ENCODE results near the gene P4HTM. TPM values are rescaled to one million over a fixed set of nuclear protein-coding genes. Genes with fewer than 3 reads are reported as not detected.

Gene P4HTM
- total RNA-seq, 2 experiments from 2014 or later = 44.5 to 50.6 TPM

- CTCF ChIA-PET = interaction anchor here (1.1 to 9.4 kb wide), 4 partner anchors 9 to 97 kb away, joined by 3 to 101 read pairs (median 46); partner anchors contain the start of genes P4HTM and WDR6
- ATAC-seq (no peak), DNase-seq (no peak)
- no peak overlapping the region for H3K27ac Mint-ChIP-seq
- H3K9me3 Mint-ChIP-seq (ENCODE audit: low read depth) = no peaks in the 10 kb centered on the region
- H3K27me3 Mint-ChIP-seq = no peaks in the 10 kb centered on the region
- peaks cover 32% of the 10 kb centered on the region for H3K4me1 Mint-ChIP-seq
- peak overlapping the region; percentile 90 for H3K4me3 Mint-ChIP-seq
- H3K36me3 Mint-ChIP-seq = peaks cover 22% of the 10 kb centered on the region
Observed at GRCh38 chr3:49016414-49017228, 26.6 kb downstream of the P4HTM start.

- peaks cover 29% of the 10 kb centered on the region for H3K4me1 Mint-ChIP-seq
- ATAC-seq (no peak), DNase-seq (no peak)
- CTCF ChIA-PET = interaction anchor here (1.1 to 9.4 kb wide), 4 partner anchors 10 to 119 kb away, joined by 3 to 101 read pairs (median 48); partner anchors contain the start of genes P4HTM, SLC25A20 and WDR6
- no peaks in the 10 kb centered on the region for H3K9me3 Mint-ChIP-seq (ENCODE audit: low read depth)
- peaks cover 16% of the 10 kb centered on the region for H3K36me3 Mint-ChIP-seq
- H3K27ac Mint-ChIP-seq = peak overlapping the region; percentile 89
- peak overlapping the region; percentile 90 for H3K4me3 Mint-ChIP-seq
- no peaks in the 10 kb centered on the region for H3K27me3 Mint-ChIP-seq
Observed at GRCh38 chr3:49017229-49017970, 27.4 kb downstream of the P4HTM start.

- peak within 1 kb of the TSS; percentile 90 for H3K4me3 Mint-ChIP-seq
- H3K9me3 Mint-ChIP-seq (ENCODE audit: low read depth) = no peaks in the 10 kb centered on the region
- ATAC-seq (peak; percentile 16), DNase-seq (peak; percentile 79)
- H3K36me3 Mint-ChIP-seq = peaks cover 20% of the 10 kb centered on the region
- peaks cover 36% of the 10 kb centered on the region for H3K4me1 Mint-ChIP-seq
- H3K27ac Mint-ChIP-seq = peak within 1 kb of the TSS; percentile 94
- CTCF ChIA-PET = interaction anchor here (2.6 to 9.4 kb wide), 3 partner anchors 11 to 120 kb away, joined by 7 to 101 read pairs (median 88); partner anchors contain the start of genes P4HTM, SLC25A20 and WDR6
- H3K27me3 Mint-ChIP-seq = no peaks in the 10 kb centered on the region
Observed at GRCh38 chr3:49017971-49018706, 28.1 kb downstream of the P4HTM start, which contains the start of gene DALRD3. Gene DALRD3, minus strand, starts transcription at chr3:49018580. Its CDS starts 16 bp downstream, at chr3:49018564.

- CTCF ChIA-PET = interaction anchor here (2.6 to 9.4 kb wide), 3 partner anchors 11 to 120 kb away, joined by 7 to 101 read pairs (median 88); partner anchors contain the start of genes P4HTM, SLC25A20 and WDR6
- ATAC-seq (no peak), DNase-seq (no peak)
- H3K27ac Mint-ChIP-seq = peak overlapping the region; percentile 89
- H3K27me3 Mint-ChIP-seq = no peaks in the 10 kb centered on the region
- H3K4me3 Mint-ChIP-seq = peak overlapping the region; percentile 90
- peaks cover 40% of the 10 kb centered on the region for H3K4me1 Mint-ChIP-seq
- H3K9me3 Mint-ChIP-seq (ENCODE audit: low read depth) = no peaks in the 10 kb centered on the region
- H3K36me3 Mint-ChIP-seq = peaks cover 22% of the 10 kb centered on the region
Observed at GRCh38 chr3:49018707-49019006, 28.6 kb downstream of the P4HTM start.

- Mint-ChIP-seq H3K27me3 (no peaks in the 10 kb centered on the region), H3K27ac (peak overlapping the region; percentile 94), H3K36me3 (peaks cover 32% of the 10 kb centered on the region), H3K9me3 (ENCODE audit: low read depth) (no peaks in the 10 kb centered on the region), H3K4me1 (peaks cover 50% of the 10 kb centered on the region), H3K4me3 (peak overlapping the region; percentile 90)
- ATAC-seq (no peak), DNase-seq (no peak)
- CTCF ChIA-PET = interaction anchor here (1.4 to 9.4 kb wide), 5 partner anchors 9 to 122 kb away, joined by 6 to 101 read pairs (median 7); partner anchors contain the start of genes P4HTM, QRICH1, SLC25A20 and WDR6
Observed at GRCh38 chr3:49019941-49020329, 29.9 kb downstream of the P4HTM start.

GRCh38 chr3:49020330-49021212, 30.5 kb downstream of the P4HTM start:
- Mint-ChIP-seq H3K27ac (peak overlapping the region; percentile 94), H3K4me1 (peaks cover 57% of the 10 kb centered on the region), H3K36me3 (peaks cover 34% of the 10 kb centered on the region), H3K27me3 (no peaks in the 10 kb centered on the region), H3K4me3 (peak overlapping the region; percentile 90), H3K9me3 (ENCODE audit: low read depth) (no peaks in the 10 kb centered on the region)
- DNase-seq (peak; percentile 69), ATAC-seq (peak; percentile 1)
- CTCF ChIA-PET = interaction anchor here (1.0 to 9.4 kb wide), 8 partner anchors 9 to 357 kb away, joined by 3 to 101 read pairs (median 6); partner anchors contain the start of genes CELSR3, IMPDH2, P4HTM and QRICH1

- Mint-ChIP-seq H3K36me3 (peaks cover 36% of the 10 kb centered on the region), H3K27me3 (no peaks in the 10 kb centered on the region), H3K4me3 (peak overlapping the region; percentile 90), H3K4me1 (peaks cover 60% of the 10 kb centered on the region), H3K9me3 (ENCODE audit: low read depth) (no peaks in the 10 kb centered on the region), H3K27ac (peak overlapping the region; percentile 94)
- ATAC-seq (peak; percentile 68), DNase-seq (peak; percentile 99)
- CTCF ChIA-PET = interaction anchor here (0.9 to 9.4 kb wide), 15 partner anchors 8 to 358 kb away, joined by 3 to 101 read pairs (median 5); partner anchors contain the start of genes CELSR3, IMPDH2, IP6K2 and KLHDC8B
Observed at GRCh38 chr3:49021213-49021812, 31.3 kb downstream of the P4HTM start.

- Mint-ChIP-seq H3K4me1 (peaks cover 61% of the 10 kb centered on the region), H3K9me3 (ENCODE audit: low read depth) (no peaks in the 10 kb centered on the region), H3K36me3 (peaks cover 41% of the 10 kb centered on the region), H3K27me3 (no peaks in the 10 kb centered on the region), H3K4me3 (peak within 1 kb of the TSS; percentile 90), H3K27ac (peak within 1 kb of the TSS; percentile 98)
- CTCF ChIA-PET = interaction anchor here (0.6 to 9.4 kb wide), 17 partner anchors 8 to 953 kb away, joined by 3 to 101 read pairs (median 4); partner anchors contain the start of genes CELSR3, IP6K2, KLHDC8B and P4HTM
- peak; percentile 72 for ATAC-seq
- peak; percentile 95 for DNase-seq
Observed at GRCh38 chr3:49021813-49022687, 32.0 kb downstream of the P4HTM start, which contains the start of gene NDUFAF3. Gene NDUFAF3, plus strand, starts transcription at chr3:49022121. Its CDS starts 24 bp downstream, at chr3:49022145.

GRCh38 chr3:49022688-49023171, 32.7 kb downstream of the P4HTM start:
- peaks cover 44% of the 10 kb centered on the region for H3K36me3 Mint-ChIP-seq

GRCh38 chr3:49023775-49024174, 33.7 kb downstream of the P4HTM start:
- Mint-ChIP-seq H3K4me1 (peaks cover 67% of the 10 kb centered on the region), H3K36me3 (peaks cover 48% of the 10 kb centered on the region), H3K4me3 (peak overlapping the region; percentile 13), H3K27ac (peak overlapping the region; percentile 62), H3K27me3 (no peaks in the 10 kb centered on the region), H3K9me3 (ENCODE audit: low read depth) (no peaks in the 10 kb centered on the region)
- no peak for DNase-seq
- CTCF ChIA-PET = interaction anchor here (0.7 to 9.4 kb wide), 3 partner anchors 16 to 35 kb away, joined by 3 to 88 read pairs (median 4); partner anchors contain the start of genes P4HTM and WDR6
- ATAC-seq = no peak

More at GRCh38 chr3:49022688-49023171, 32.7 kb downstream of the P4HTM start:
- peak; percentile 51 for DNase-seq
- Mint-ChIP-seq H3K4me1 (peaks cover 60% of the 10 kb centered on the region), H3K27me3 (no peaks in the 10 kb centered on the region), H3K9me3 (ENCODE audit: low read depth) (no peaks in the 10 kb centered on the region), H3K27ac (peak overlapping the region; percentile 98), H3K4me3 (peak overlapping the region; percentile 90)
- ATAC-seq = no peak
- CTCF ChIA-PET = interaction anchor here (0.6 to 9.4 kb wide), 13 partner anchors 9 to 952 kb away, joined by 3 to 101 read pairs (median 4); partner anchors contain the start of genes IP6K2, KLHDC8B, P4HTM and QRICH1

Measured in activated CD8-positive, alpha-beta memory T cell treated with anti-CD3 and anti-CD28 coated beads, Interleukin-2, amount 10 ng/mL, durations not matched to agents 7 days and 5 days (primary cell).